ENCODE data around the gene CYP27A1. TPM values are rescaled to one million over a fixed set of nuclear protein-coding genes. Genes with fewer than 3 reads are reported as not detected.

Gene CYP27A1
- total RNA-seq, 6 donors from 2014 or later: 70.1 to 178 (median 160) TPM

DNA sequence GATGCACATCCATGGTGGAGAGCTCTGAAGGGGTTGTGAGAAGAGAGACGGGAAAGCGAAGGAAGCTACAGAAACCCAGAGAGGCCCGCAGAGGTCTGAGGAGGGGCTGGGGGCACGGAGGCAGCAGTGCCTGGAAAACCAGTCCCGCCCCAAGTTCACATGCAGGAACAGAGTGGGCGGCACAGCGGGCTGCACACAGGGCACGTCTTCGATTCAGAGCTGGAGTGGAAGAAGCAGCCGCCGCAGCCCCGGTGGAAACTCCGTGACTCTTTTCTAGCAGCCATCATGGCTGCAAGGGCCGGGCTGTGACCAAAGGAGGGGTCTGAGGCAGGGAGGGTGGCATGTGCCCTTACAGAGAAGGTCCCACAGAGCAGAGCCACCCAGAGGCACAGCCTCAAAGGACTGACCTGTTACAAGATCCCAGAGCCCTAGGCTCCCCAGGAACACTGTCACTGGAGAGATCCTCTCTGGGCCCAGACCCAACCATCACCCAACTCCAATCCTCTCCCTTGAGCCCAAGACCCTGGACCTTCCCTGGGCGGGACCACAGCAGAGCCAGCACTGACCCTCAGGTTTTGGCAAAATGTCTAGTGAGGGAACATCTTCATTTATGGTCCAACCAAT, 38.9 kb downstream of the CYP27A1 start:
- DNase-seq: peak in 1 of 2 donors; percentile 76
- 91 to 94% methylated on average over 15 of the region's 15 CpGs for WGBS, 2 donors
- TF ChIP-seq EP300 (IDR thresholded peaks at IDR 0.05): no peak
- TF ChIP-seq POLR2A (IDR thresholded peaks at IDR 0.05): no peak
- no peak for TF ChIP-seq CTCF (IDR thresholded peaks at IDR 0.05)
- no peak for TF ChIP-seq POLR2AphosphoS5 (IDR thresholded peaks at IDR 0.05)
- H3K9me3 ChIP-seq: no peaks in the 10 kb centered on the region
- H3K27ac ChIP-seq: peak overlapping the region in 2 of 4 donors; percentile 62
- no peaks in the 10 kb centered on the region for H3K4me1 ChIP-seq
- ATAC-seq (ENCODE audit: low FRiP score in 2 of 2): peak in 1 of 2 donors; percentile 14
- peaks cover 0 to 12% (median under 1%) of the 10 kb centered on the region in 4 donors for H3K36me3 ChIP-seq
- H3K27me3 ChIP-seq: no peaks in the 10 kb centered on the region
- H3K4me3 ChIP-seq: no peak overlapping the region

GRCh38 chr2:218821605-218822211, 39.8 kb downstream of the CYP27A1 start:
- peaks cover 0 to 11% (median 0%) of the 10 kb centered on the region in 4 donors for H3K36me3 ChIP-seq
- H3K27me3 ChIP-seq: no peaks in the 10 kb centered on the region
- WGBS, 2 donors: 79 to 83% methylated on average over 9 of the region's 9 CpGs
- TF ChIP-seq CTCF (IDR thresholded peaks at IDR 0.05): no peak
- no peak for TF ChIP-seq POLR2A (IDR thresholded peaks at IDR 0.05)
- TF ChIP-seq EP300 (IDR thresholded peaks at IDR 0.05): no peak
- no peak for TF ChIP-seq POLR2AphosphoS5 (IDR thresholded peaks at IDR 0.05)
- no peaks in the 10 kb centered on the region for H3K9me3 ChIP-seq
- H3K4me1 ChIP-seq: no peaks in the 10 kb centered on the region
- DNase-seq: no peak
- peak overlapping the region in 1 of 4 donors; percentile 62 for H3K27ac ChIP-seq
- no peak overlapping the region for H3K4me3 ChIP-seq
- ATAC-seq (ENCODE audit: low FRiP score in 2 of 2): no peak

DNA sequence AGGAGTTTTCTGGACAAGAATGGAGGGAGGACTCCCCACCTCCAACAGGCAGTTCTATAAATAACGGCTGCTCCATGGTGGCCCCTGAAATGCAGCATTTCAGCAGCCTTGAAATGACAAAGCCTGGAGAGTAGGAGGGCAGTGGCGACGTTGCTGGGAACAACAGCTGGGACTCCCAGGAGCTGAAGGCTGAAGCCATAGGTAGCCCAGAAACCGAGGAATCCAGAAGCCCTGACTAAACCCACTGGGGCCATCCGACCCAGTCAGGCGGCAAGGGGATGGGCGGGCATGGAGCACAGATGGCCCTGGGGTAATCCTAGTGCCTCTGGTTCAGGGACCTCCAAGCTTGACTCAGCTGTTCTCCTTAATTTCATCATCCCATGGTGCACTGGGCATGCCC, 40.7 kb downstream of the CYP27A1 start:
- WGBS, 2 donors: 73 to 91% methylated on average over 5 to 7 of the region's 7 CpGs
- H3K4me3 ChIP-seq: no peak overlapping the region
- TF ChIP-seq POLR2AphosphoS5 (IDR thresholded peaks at IDR 0.05) (no peak), CTCF (IDR thresholded peaks at IDR 0.05) (no peak), EP300 (IDR thresholded peaks at IDR 0.05) (no peak), POLR2A (IDR thresholded peaks at IDR 0.05) (no peak)
- peaks cover 0 to 11% (median 0%) of the 10 kb centered on the region in 4 donors for H3K36me3 ChIP-seq
- ATAC-seq (ENCODE audit: low FRiP score in 2 of 2): no peak
- H3K4me1 ChIP-seq: no peaks in the 10 kb centered on the region
- DNase-seq: peak in 1 of 2 donors; percentile 30
- H3K27ac ChIP-seq: no peak overlapping the region
- no peaks in the 10 kb centered on the region for H3K9me3 ChIP-seq
- no peaks in the 10 kb centered on the region for H3K27me3 ChIP-seq

GRCh38 chr2:218823196-218823855, 41.4 kb downstream of the CYP27A1 start:
- H3K4me3 ChIP-seq: no peak overlapping the region
- H3K27me3 ChIP-seq: no peaks in the 10 kb centered on the region
- peak overlapping the region in 1 of 4 donors; percentile 9 for H3K27ac ChIP-seq
- TF ChIP-seq CTCF (IDR thresholded peaks at IDR 0.05): no peak
- TF ChIP-seq EP300 (IDR thresholded peaks at IDR 0.05): no peak
- no peak for TF ChIP-seq POLR2AphosphoS5 (IDR thresholded peaks at IDR 0.05)
- TF ChIP-seq POLR2A (IDR thresholded peaks at IDR 0.05): no peak
- H3K36me3 ChIP-seq: peaks cover 0 to 9% (median 0%) of the 10 kb centered on the region in 4 donors
- ATAC-seq (ENCODE audit: low FRiP score in 2 of 2): no peak
- 68 to 78% methylated on average over 7 to 8 of the region's 9 CpGs for WGBS, 2 donors
- H3K4me1 ChIP-seq: no peaks in the 10 kb centered on the region
- no peaks in the 10 kb centered on the region for H3K9me3 ChIP-seq
- DNase-seq: no peak
